HL-60 (cell line): ENCODE results near the gene SCG5.

ENCODE experiments used
- GABPA ChIP-seq: IDR thresholded peaks from 2 replicates; pipeline ENCODE4 v1.6.1; 2012; ENCODE audit warnings: low read depth
- TF ChIP-seq, protein P1 (sequence below): IDR thresholded peaks from one replicate; pipeline ENCODE4 v1.5.1; 2011; ENCODE audit warnings: low read length, control low read depth, inconsistent platforms; ENCODE audit not compliant: insufficient read depth

DNA sequence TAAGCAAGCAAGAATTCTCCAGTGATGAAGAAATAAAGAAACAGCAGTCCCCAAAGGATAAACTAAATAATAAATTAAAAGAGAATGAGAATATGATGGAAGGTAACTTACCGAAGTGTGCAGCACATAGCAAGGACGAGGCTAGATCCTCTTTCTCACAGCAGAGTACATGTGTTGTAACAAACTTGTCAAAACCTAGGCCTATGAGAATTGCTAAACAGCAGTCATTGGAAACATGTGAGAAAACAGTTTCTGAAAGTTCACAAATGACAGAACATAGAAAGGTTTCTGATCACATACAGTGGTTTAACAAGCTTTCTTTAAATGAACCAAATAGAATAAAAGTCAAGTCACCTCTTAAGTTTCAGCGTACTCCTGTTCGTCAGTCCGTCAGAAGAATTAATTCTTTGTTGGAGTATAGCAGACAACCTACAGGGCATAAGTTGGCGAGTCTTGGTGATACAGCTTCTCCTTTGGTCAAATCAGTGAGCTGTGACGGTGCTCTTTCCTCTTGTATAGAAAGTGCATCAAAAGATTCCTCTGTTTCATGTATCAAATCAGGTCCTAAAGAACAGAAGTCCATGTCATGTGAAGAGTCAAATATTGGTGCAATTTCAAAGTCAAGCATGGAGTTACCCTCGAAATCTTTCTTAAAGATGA is 4.5 kb upstream of the SCG5 start:
- TF ChIP-seq, protein P1, sequence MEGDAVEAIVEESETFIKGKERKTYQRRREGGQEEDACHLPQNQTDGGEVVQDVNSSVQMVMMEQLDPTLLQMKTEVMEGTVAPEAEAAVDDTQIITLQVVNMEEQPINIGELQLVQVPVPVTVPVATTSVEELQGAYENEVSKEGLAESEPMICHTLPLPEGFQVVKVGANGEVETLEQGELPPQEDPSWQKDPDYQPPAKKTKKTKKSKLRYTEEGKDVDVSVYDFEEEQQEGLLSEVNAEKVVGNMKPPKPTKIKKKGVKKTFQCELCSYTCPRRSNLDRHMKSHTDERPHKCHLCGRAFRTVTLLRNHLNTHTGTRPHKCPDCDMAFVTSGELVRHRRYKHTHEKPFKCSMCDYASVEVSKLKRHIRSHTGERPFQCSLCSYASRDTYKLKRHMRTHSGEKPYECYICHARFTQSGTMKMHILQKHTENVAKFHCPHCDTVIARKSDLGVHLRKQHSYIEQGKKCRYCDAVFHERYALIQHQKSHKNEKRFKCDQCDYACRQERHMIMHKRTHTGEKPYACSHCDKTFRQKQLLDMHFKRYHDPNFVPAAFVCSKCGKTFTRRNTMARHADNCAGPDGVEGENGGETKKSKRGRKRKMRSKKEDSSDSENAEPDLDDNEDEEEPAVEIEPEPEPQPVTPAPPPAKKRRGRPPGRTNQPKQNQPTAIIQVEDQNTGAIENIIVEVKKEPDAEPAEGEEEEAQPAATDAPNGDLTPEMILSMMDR = no peak
- TF ChIP-seq GABPA = no peak
